HG03103 (cell line): ENCODE results near the gene PLSCR2.
"Not testable (repeated sequence)": the region's sequence is repeated elsewhere in the genome, so short reads cannot be mapped to it uniquely, and the experiment has no call there.

ENCODE experiments used
- ATAC-seq: cut with Tn5 transposase; IDR thresholded peaks from one replicate; pipeline ENCODE4 v1.9.1; 2021; ENCODE audit warnings: low read depth; ENCODE audit not compliant: unreplicated experiment

The PLSCR2 gene

GRCh38 chr3:146431240-146431639 lies 38.1 kb downstream of the PLSCR2 start:
- ATAC-seq: no peak

- no peak for ATAC-seq
These were observed 44.0 kb downstream of the PLSCR2 start for GRCh38 chr3:146425341-146425740.

- no peak for ATAC-seq
These were observed 47.3 kb downstream of the PLSCR2 start for GRCh38 chr3:146421819-146422759.

GRCh38 chr3:146416366-146416765 lies 53.0 kb downstream of the PLSCR2 start:
- no peak for ATAC-seq

GRCh38 chr3:146414010-146414409 lies 55.4 kb downstream of the PLSCR2 start:
- no peak for ATAC-seq

- not testable (repeated sequence) for ATAC-seq
These were observed 56.6 kb downstream of the PLSCR2 start for GRCh38 chr3:146412711-146413110.

- ATAC-seq: no peak
These were observed 61.4 kb downstream of the PLSCR2 start for GRCh38 chr3:146407956-146408355.

GRCh38 chr3:146404436-146404835 lies 64.9 kb downstream of the PLSCR2 start:
- ATAC-seq: no peak

- ATAC-seq: no peak
These were observed 65.6 kb downstream of the PLSCR2 start for GRCh38 chr3:146403792-146404191.

GRCh38 chr3:146396792-146397191 lies 72.6 kb downstream of the PLSCR2 start:
- ATAC-seq: no peak

GRCh38 chr3:146395164-146395563 lies 74.2 kb downstream of the PLSCR2 start:
- no peak for ATAC-seq

- no peak for ATAC-seq
These were observed 78.4 kb downstream of the PLSCR2 start for GRCh38 chr3:146390957-146391356.

GRCh38 chr3:146390006-146390772 lies 79.2 kb downstream of the PLSCR2 start:
- no peak for ATAC-seq

- no peak for ATAC-seq
These were observed 81.8 kb downstream of the PLSCR2 start for GRCh38 chr3:146387566-146387965.

GRCh38 chr3:146386936-146387335 lies 82.4 kb downstream of the PLSCR2 start:
- ATAC-seq: no peak

GRCh38 chr3:146384786-146385185 lies 84.6 kb downstream of the PLSCR2 start:
- ATAC-seq: no peak
